HL-60 (cell line): Measurements from ENCODE around the gene RSBN1.
"Not testable (repeated sequence)": the region's sequence is repeated elsewhere in the genome, so short reads cannot be mapped to it uniquely, and the experiment has no call there.

Experiments
- DNase-seq, 2 experiments: peaks; one replicate each; pipeline ENCODE4 v3.0.0-alpha.2; 2010 to 2020; ENCODE audit warnings: low read depth in 1 of 2, low spot score in 1 of 2
- H3K27ac ChIP-seq: fragments of 250-450 bp; sonication (Bioruptor Pico); replicated peaks from 2 replicates; pipeline ENCODE4 v1.5.1; 2020; ENCODE audit warnings: mild to moderate bottlenecking, moderate library complexity
- H3K27me3 ChIP-seq: fragments of 250-450 bp; sonication (Bioruptor Pico); 2 replicates; pipeline ENCODE4 v1.5.1; 2021; ENCODE audit warnings: mild to moderate bottlenecking, moderate library complexity; ENCODE audit not compliant: insufficient read depth, poor library complexity, severe bottlenecking
- H3K4me3 ChIP-seq: replicated peaks from 2 replicates; pipeline ENCODE4 v1.5.1; 2011; ENCODE audit warnings: mild to moderate bottlenecking, control low read depth, low read length; ENCODE audit not compliant: insufficient read depth
- CTCF ChIP-seq: IDR thresholded peaks from one replicate; pipeline ENCODE4 v1.5.1; 2011; ENCODE audit warnings: low read length, control low read depth, inconsistent platforms; ENCODE audit not compliant: insufficient read depth
- GABPA ChIP-seq: IDR thresholded peaks from 2 replicates; pipeline ENCODE4 v1.6.1; 2012; ENCODE audit warnings: low read depth
- POLR2AphosphoS5 ChIP-seq: IDR thresholded peaks from 2 replicates; pipeline ENCODE4 v1.6.1; 2012; ENCODE audit warnings: low read depth
- REST ChIP-seq: IDR thresholded peaks from 2 replicates; pipeline ENCODE4 v1.6.1; 2012; ENCODE audit warnings: low read depth; ENCODE audit not compliant: insufficient replicate concordance
- SPI1 ChIP-seq: IDR thresholded peaks from 2 replicates; pipeline ENCODE4 v1.6.1; 2012; ENCODE audit warnings: low read depth, mild to moderate bottlenecking, borderline replicate concordance

RSBN1 gene

GRCh38 chr1:113856401-113856790, 44.1 kb upstream of the RSBN1 start:
- Histone ChIP-seq H3K27ac (no peak overlapping the region), H3K4me3 (no peak overlapping the region), H3K27me3 (no peaks in the 10 kb centered on the region)
- no peak for TF ChIP-seq GABPA
- TF ChIP-seq CTCF = no peak
- TF ChIP-seq POLR2AphosphoS5 = no peak
- TF ChIP-seq REST = no peak
- TF ChIP-seq SPI1 = no peak
- no peak for DNase-seq

- no peak for DNase-seq
- no peak overlapping the region for H3K27ac ChIP-seq
- no peaks in the 10 kb centered on the region for H3K27me3 ChIP-seq
- H3K4me3 ChIP-seq = no peak overlapping the region
- TF ChIP-seq POLR2AphosphoS5 (no peak), REST (no peak)
Observed at GRCh38 chr1:113855630-113856400, 43.5 kb upstream of the RSBN1 start.

- H3K4me3 ChIP-seq = no peak overlapping the region
- no peak for TF ChIP-seq GABPA
- TF ChIP-seq REST = no peak
- TF ChIP-seq POLR2AphosphoS5 = no peak
- no peak for TF ChIP-seq SPI1
- no peak for TF ChIP-seq CTCF
- no peak overlapping the region for H3K27ac ChIP-seq
Observed at GRCh38 chr1:113854234-113854633, 42.0 kb upstream of the RSBN1 start.

GRCh38 chr1:113852694-113853093, 40.4 kb upstream of the RSBN1 start:
- H3K27ac ChIP-seq, H3K4me3 ChIP-seq, H3K27me3 ChIP-seq, DNase-seq: not testable (repeated sequence)

More at GRCh38 chr1:113854234-113854633, 42.0 kb upstream of the RSBN1 start:
- no peaks in the 10 kb centered on the region for H3K27me3 ChIP-seq
- DNase-seq = no peak
